GM19452 (cell line): Measurements from ENCODE around the gene CCDC188.

ENCODE experiments used
- ATAC-seq: cut with Tn5 transposase; IDR thresholded peaks from one replicate; pipeline ENCODE4 v1.9.1; 2021; ENCODE audit not compliant: unreplicated experiment

The CCDC188 gene

DNA sequence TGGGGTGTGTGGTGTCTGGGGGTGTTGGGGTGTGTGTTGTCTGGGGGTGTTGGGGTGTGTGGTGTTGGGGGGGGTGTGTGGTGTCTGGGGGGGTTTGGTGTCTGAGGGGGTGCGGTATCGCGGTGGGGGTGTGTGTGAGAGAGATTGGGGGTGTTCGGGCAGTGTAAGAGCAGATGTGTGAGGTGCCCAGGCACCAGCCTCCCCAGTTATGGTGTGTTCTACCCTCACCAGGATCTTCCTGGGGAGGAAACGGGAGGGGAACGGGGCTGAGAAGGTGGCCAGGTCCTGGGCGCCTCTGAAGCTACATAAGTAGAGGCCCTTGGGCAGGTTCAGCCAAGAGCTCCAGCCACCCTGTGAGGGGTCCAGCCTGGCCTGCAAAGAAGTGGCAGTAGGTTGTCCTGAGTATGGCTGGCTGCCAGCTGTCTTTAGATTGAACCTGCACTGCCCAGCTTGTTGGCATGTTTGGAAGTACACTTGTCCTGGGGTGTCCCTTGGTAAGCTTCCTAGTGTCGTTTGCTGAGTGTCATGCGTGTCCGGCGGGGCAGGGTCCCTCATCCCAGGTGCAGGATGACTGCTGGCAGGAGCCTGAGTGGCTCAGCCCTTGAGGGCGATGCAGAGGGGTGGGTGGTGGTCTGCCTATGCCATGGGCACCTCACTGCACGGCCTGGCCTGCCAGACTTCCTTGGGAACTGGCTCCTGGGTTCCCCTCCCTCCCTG lies 27.3 kb downstream of the CCDC188 start:
- no peak for ATAC-seq

DNA sequence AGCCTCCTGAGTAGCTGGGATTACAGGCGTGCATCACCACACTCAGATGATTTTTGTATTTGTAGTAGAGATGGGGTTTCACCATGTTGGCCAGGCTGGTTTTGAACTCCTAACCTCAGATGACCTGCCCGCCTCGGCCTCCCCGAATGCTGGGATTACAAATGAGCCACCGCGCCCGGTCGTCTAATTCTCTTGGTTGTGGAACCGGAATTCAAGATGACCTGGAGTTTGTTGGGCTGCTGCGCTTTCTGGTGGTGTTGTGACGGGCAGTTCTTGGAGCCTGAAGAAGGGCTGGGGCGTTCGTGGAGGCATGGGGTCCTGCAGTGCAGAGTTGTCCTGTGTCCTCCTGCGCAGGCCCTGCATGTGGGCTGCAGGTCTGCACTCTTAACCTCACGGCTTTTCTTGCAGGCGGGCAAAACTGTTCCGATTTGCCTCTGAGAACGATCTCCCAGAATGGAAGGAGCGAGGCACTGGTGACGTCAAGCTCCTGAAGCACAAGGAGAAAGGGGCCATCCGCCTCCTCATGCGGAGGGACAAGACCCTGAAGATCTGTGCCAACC lies 28.9 kb downstream of the CCDC188 start:
- no peak for ATAC-seq

DNA sequence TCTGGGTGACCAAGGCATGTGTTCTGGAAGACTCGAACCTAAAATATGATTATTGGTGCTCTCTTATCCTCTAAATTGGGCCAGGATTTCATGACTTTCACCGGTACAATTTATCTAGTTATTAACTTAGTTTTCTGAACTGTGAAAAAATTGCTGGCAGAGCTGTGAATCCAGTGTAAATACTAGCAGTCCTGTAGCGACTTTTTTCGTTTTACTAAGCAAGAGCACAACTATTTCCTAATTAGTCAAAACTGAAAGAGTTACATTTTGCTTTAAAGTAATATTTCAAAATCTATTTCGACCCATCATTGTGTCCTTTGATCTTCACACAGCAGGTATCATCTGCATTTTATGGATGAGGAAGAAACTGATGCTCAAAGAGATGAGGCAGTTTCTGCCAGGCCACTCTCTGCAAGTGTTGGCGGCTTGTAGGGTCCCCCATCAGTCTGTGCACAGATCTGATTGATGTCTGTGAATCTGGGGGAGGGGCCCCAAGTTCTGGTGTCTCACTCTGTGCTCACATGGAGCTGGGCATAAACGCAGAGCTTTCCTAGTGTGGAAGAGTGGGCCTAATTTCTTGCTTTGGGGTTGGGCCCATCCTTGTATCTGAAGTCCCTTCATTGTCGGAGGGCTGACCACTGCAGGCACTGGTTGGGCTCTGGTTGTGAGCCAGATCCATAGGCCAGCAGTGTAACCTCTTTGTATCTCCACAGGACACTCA lies 32.4 kb downstream of the CCDC188 start:
- ATAC-seq, result no peak

- peak; percentile 16 for ATAC-seq
These were observed 33.1 kb downstream of the CCDC188 start for GRCh38 chr22:20117633-20118299.

DNA sequence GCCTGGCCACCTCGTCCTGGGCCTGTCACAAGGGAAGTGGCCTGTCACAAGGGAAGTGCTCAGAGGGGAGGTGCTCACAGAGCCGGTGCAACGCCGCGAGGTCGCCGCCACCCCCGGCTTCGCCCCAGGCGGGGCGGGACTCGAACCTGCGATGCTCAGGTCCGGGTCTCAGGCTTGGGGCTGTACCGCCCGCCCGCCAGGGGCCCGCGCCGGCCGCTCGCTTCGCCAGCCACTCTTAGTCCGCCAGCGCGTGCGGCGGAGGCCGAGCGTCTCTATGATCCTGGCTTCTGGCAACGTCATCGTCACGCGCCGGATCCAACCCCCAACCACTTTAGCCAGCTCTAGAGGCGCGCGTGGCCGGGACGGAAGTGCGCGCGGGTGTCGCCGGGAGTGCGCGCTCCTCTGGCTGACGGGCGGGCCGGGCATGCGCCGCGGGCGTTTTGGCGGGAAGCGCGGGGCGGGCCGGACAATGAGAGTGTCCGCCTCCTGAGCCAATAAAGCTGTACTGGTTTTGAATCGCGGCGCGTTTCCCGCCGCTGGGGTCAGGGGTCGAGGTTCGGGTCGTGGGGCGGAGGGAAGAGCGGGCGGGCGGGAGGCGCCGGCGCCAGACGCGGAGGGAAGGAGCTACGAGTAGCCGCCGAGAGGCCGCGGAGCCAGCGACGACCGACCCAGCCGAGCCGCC lies 33.8 kb downstream of the CCDC188 start, which contains the start of gene TRMT2A:
TRMT2A (minus strand) TSS at position 276 of the 682 bp plus-strand sequence. CDS start 320 bp downstream, outside the sequence.
- ATAC-seq, result peak; percentile 71

- ATAC-seq, result no peak
These were observed 34.4 kb downstream of the CCDC188 start for GRCh38 chr22:20116376-20116950.

DNA sequence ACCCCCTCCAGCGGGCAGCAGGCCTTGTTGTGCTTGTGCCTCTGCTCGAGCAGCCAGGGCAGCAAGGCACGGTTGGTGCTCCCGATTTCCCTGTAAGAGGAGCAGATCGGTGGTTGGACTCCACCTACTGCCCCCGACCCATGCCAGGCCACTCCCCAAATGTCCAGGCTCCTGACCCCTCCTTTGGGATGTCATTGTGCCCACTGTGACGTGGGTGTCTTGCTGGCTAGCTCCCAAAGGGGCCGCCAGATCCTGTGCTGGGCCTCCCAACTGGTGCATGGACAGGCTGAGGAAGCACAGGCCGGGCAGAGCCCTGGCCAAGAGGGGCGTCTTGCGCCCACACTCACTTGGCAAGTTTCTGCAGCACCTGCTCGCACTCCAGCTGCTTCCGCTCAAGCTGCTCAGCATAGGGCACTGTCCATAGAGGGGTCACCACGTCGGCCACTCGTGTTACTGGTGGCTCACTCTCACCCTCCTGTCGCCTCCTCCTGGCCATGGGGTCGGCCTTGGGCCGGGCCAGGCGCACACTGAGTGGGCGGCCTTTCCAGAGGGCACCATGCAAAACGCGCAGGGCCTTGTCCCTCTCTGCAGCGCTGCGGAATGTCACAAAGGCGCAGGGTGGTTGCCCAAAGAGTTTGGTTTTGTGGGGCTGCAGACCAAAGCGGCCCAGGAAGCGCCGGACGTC lies 35.0 kb downstream of the CCDC188 start, which contains the start of gene RANBP1:
RANBP1 (plus strand) TSS at position 414 of the 685 bp plus-strand sequence; CDS start at position 495, 81 bp downstream.
- ATAC-seq, result no peak

- ATAC-seq, result no peak
These were observed 36.1 kb downstream of the CCDC188 start for GRCh38 chr22:20114506-20115475.

DNA sequence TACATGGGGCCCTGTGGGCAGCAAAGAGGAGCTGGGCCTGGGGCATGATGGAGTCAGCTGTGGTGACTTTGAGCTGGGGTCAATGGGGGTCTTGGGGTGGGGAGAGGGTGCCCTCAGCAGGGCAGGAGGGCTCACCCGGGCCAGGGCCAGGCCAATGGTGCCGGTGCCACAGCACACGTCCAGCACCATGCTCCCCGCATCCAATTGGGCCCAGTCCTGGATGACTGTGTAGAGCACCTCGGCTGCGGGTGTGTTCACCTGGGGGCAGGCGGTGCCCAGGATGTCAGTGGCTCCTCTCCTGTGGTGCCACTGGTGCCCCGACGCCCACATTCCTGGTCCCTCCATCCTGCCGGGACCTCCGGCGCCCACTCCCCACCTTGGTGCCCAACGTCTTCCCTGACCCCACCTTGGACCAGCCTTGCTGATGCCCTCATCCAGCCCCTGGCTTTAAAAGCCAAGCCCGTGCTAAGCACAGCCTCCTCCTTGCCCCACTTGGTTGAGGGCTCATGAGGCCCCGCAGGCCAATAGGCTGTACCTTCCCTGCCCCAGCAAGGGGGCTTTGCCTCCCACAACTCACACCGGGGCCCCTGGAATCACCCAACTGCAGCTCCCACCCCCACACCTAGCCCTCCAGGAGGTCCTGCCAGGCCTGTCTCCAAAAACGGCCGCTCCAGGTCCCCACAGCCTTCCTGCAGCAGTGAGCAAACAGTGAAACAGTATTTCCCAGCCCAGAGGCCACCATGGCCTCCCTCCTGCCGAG lies 37.1 kb downstream of the CCDC188 start:
- no peak for ATAC-seq

GRCh38 chr22:20112623-20113511 lies 38.0 kb downstream of the CCDC188 start:
- ATAC-seq, result no peak

DNA sequence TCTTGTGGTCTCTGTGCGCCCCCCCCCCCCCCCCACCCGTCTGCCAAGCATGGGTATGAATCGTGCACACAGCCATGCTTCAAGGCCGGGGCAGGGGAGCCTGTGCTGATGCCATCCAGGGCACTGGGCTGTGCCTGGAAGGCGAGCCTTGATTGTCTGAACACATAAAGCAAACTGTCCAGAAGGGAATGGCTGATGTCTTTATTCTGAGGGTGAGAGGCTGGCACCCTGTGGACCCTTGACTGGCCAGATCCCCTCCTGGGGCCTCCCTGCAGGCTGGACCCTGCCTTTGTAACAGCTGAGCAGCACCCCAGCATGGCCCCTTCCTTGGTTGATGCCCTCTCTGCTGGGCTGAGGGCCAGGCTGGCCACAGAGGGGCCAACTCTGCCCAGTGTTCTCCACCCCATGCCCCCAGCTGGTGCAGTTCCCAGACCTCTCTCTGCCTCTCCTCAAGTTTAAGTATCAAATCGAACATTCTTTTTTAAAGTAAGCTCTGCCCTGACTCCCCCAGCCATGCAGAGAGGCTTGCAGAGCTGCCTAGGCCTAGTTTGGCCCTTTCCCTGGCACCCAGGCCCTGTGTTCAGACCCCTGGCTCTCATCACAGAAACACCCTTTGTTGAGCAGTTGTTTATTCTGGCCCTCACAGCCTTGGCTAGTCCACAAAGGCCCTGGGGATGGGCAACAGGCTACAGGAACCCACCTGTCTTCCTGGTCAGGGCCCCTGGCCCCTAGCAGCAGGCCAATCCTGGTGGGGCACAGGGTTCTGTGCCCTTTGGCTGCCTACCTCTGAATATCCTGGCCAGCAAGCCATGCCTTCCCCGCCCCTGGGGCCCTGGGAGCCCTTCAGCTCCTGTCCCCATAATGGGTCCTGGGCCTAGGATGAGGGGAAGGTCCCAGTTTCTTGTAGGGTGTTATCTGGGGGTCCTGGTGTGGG lies 38.9 kb downstream of the CCDC188 start:
- ATAC-seq, result no peak

DNA sequence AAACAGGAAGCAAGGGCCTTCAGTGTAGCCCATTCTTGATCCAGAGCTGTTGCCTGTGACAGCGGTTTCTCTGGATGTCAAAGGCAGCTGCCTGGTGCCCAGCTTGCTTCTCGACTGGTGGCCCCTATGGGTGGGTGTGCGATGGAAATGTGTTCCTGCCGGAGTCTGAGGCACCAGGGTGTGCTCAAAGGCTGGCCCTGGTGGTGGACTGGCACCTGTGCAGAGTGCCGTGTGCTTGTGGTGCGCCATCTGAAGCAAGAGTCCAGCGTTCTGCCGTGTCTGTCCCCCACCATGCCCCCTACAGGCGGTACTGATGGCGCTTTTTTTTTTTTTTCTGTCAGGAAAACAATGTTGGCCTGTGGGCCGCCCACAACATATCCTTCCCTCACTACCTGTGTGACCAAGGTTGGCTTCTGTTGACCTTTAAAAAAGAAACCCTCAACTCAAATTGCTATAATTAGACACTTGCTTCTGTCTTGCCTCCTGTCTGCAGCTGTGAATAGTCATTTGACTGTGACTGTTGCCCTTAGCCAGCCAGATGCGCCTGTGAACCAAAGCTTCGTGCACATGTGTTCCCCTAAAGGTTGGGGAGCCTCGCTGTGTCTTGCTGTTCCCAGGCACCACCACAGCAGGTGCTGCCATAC lies 39.7 kb downstream of the CCDC188 start:
- ATAC-seq, result no peak

DNA sequence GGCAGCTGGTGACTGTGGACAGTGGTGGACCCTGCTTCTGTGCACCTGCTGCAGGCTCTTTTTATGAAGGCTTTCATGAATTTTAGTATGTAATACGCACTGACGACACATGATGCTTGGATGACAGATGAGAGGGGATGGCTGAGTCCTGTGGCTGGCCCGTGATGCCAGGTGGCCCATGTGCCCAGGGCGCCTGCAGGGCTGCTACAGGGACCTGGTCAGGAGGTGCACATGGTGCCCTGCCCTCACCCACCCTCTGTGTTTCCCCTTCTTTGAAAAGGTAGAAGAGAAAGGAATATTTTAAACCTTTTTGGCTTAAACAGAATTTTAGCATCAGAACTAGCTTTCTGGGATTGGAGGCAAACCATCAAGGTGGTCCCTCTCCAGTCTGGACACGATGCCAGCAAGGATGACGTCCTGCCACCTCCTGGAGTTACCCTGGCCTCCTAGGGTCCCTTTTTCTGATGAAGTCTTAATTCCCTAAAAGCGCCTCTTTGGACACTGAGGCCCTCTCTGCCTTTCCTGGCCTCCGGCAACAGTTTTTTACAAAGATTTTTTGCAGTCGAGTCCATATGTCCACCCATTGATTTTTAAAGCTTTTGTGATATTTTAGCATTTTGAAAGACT lies 40.4 kb downstream of the CCDC188 start:
- ATAC-seq, result no peak

- ATAC-seq, result no peak
These were observed 41.2 kb downstream of the CCDC188 start for GRCh38 chr22:20109411-20110358.
